ENCODE data around the gene PHF2.

PHF2 gene

DNA sequence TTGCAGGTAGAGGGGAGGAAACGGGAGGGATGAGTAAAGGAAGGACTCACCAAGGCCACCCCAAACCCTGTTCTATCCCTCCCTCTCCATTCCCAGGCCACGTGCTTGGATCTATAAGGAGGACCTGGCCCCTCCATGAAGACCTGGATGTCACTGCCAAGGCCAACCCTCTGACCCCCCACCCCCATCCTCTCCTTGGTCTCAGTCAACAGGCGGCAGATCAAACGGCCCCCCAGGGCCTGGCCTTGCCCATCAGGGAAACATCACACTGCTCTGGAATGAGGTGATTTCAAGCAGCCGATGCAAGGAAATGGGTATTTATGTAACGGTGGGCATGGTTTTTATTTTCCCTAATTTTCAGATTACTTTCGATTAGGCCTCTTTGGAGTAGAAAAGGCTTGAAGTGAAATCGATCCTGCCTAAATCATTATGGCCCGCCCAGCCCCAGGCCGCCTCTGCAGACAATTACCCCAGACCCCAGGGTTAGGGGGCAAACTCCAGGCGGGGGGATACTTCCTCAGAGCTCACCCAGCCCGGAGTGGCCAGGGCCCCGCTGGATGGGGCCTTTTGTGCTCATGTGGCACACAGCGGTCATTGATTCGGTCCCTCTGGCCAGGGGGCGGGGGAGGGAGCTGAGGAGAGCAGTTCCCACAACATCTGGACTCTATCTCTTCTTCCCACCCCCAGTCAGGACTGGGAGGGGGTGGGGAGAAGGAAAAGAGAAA, 125.3 kb downstream of the PHF2 start:
- DNase-seq (ENCODE audit: low read depth in 3 of 3) = no peak

DNA sequence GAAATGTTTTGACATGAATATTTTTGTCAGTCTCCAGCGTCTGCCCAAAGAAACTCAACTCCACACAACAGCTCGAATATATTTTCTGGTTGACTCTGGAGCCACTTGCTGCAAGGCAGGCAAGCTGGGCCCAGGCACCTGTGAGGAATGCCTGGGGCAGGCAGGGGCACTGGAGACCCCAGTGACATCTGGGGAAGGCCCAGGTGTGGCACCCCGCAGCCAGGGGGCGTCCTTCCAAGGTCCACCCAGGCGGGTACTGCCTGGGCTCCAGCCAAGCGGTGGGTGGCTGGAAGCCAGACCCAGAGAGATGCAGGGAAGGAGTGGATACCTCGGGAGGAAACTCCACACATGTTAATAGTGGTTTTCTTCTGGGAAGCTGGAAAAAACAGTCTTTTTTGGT, 125.9 kb downstream of the PHF2 start:
- DNase-seq (ENCODE audit: low read depth in 3 of 3) = no peak

DNA sequence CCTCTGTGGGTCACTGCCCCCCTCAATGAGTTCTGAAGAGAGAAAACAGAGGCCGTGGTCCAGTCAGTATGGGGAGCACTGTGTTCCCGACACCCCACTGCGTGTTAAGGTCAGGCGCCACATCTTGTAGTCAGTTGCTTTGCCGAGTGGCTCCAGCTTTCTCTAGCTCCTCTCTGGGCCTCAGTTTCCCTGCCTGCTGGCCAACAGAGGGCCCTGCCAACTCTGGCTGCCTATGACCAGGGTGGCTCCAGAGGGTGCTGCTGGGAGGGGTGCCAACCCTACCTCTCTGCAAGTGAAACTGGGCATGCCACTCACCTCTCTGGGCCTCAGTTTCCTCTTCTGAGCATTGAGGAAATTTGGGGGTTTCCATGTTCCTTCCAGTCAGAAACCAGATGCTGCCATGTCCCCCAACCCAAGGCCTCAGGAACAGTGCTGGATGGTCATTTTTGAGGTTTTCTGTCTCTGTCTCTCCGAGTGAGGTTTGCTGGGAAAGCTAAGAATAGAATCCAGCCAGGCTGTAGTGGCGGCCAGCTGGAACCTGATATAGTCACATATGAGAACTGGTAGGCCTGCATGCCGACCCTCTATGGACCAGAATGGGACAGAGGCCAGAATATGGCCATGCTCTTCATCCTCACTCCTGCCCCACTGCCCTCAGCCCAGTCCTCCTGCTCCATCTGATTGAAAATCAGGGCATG, 132.1 kb downstream of the PHF2 start:
- no peak for DNase-seq (ENCODE audit: low read depth in 3 of 3)

DNA sequence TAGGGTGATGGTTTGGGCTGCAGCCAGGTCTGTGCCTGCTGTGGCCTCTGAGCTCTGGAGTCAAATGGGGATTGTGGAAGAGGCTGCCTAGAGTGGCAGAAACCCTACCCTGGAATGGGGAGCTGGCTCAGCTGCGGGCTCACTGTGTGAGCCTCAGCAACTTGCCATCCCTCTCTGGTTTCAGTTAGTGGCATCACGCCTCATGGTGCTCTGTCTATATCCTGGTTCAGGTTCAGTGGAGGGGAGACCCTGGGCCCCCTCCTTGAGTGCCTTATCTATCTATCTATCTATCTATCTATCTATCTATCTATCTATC, 132.6 kb downstream of the PHF2 start:
- no peak for DNase-seq (ENCODE audit: low read depth in 3 of 3)

DNA sequence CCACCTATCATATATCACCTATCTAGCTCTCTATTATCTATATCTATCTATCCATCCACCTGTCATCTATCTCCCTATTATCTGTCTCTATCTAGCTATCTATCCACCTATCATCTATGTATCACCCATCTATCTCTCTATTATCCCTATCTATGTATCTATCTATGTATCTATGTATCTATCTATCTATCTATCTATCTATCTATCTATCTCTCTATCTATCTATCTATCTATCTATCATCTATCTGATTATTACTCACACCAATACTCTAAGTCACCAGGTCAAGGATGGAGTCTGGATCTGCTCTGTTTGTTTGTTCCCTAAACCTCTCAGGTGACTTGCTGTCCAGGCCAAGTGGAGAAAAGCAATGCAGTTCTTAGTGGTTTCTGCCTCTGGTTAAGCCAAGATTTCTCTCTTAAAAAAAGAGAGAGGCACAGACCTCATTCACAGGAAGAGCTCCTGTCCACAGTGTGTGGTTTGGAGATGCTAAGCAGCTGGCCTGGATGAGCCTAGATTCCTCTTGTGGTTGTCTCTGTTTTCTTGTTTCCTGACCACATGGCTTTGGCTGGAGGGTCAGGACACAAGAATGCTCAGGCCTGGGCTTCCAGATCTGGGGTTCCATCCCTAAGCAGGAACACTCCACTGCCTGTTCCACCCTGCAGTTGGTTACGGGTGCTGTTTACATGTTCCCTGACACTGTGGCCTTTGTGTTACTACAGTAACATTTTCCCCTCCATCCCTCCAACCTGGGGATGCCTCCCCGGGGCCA, 133.4 kb downstream of the PHF2 start:
- no peak for DNase-seq (ENCODE audit: low read depth in 3 of 3)

DNA sequence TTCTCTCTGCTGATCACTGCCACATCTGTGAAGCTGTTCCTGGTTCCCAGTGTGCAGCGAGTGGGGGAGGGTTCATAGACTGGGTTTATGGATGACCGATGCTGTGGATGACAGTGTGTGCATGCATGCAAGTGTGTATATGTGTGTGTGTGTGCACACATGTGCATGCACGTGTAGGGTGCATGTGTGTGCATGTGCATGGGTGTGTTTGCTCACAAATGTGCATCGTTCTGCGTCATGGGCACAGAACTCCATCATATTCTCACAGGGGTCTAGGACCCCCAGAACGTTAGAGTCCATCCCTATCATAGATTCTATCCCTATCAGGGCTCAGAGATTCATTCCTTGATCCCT, 134.0 kb downstream of the PHF2 start:
- no peak for DNase-seq (ENCODE audit: low read depth in 3 of 3)

DNA sequence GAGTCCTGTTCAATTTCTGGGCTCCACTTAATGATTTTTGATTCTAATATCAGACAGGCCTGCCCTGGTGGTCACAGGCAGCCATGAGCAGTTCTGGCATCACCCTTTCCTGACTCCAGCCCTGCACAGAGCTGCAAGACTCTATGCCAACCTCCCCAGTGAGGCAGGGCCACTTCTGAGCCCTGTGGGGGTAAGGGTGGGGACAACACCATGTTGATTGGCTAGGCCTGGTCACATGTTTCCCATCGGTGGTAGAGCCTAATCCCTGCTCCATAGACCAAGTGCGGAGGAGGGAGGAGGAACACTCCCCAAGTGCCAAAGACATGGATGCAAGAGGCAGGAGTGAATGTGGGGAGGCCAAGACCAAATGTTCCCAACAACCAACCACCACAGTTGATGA, 134.6 kb downstream of the PHF2 start:
- no peak for DNase-seq (ENCODE audit: low read depth in 3 of 3)

DNA sequence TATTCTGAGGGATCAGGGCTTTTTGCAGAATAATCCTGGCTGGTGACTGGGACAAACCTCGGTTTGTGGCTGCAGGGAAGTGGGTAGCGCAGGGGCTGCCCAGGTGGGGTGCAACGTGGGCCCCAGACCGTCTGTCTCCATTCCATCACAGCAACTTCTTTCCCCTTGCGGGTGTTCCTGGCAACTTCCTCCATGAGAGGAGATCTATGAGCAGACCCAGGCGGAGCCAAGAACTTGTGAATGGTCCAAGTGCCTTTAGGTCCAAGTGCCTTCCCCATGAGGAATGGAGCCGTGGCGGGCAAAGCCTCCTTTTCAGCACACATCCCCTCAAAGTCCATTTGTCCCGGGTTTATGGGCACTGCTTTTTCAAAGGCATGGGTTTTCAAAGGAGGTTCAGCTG, 136.5 kb downstream of the PHF2 start:
- no peak for DNase-seq (ENCODE audit: low read depth in 3 of 3)

DNA sequence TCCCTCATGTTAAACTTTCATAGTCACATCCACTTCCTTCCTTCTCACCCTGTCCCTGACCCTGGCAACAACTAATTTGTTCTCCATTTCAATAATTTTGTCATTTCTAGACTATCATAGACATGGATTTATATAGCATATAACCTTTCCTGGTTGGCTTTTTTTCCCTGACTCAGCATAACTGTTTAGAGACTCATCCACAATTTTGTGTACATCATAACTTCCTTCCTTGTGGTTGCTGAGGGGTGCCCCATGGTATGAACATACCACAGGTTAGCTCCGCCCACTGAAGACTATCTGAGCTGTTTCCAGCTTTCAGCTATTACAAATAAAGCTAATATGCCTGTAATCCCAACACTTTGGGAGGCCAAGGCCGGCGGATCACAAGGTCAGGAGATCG, 137.3 kb downstream of the PHF2 start:
- no peak for DNase-seq (ENCODE audit: low read depth in 3 of 3)

DNA sequence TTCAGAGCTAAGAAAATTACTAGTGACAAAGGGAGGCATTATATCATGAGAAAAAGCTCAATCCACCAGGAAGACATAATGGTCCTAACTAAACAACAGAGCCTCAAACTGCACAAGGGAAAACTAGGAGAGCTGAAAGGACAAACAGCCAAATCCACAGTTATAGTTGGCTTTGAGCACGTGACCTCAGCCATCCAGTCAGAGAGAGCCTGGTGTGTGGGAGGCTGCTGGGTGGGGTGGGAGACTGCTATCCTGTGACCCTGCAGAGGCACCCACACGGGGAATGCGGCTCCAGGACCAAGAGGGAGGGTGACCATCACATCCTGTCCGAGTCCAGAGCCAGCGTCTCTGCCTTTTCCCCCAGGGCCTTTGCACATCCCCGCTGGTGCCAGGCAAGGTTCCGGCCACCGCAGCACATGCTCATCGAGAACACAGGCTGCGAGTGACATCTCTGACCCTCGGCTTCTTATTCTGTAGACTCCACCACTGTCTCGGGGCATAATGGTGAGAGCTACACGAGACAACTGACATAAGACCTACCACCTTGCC, 145.1 kb downstream of the PHF2 start:
- DNase-seq (ENCODE audit: low read depth in 3 of 3) = no peak

DNA sequence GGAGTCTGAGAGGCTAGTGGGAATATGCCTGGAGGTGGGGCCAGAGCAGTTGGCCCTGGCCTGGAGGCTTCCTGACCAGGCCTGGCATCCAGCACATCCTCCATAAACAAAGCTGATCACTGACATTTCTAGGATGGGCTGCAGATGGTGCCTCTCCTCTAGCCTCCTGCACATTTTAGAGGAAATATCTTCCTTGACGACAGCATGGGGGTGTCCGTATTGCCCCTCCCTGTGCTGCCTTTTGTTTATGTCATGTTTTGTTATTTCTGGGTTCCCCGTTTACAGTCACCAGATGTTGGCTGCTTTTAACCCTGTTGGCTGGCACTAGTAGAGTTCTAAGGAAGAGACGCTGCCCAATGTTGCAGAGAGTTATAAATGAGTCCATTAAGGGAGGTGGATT, 148.5 kb downstream of the PHF2 start:
- no peak for DNase-seq (ENCODE audit: low read depth in 3 of 3)

DNA sequence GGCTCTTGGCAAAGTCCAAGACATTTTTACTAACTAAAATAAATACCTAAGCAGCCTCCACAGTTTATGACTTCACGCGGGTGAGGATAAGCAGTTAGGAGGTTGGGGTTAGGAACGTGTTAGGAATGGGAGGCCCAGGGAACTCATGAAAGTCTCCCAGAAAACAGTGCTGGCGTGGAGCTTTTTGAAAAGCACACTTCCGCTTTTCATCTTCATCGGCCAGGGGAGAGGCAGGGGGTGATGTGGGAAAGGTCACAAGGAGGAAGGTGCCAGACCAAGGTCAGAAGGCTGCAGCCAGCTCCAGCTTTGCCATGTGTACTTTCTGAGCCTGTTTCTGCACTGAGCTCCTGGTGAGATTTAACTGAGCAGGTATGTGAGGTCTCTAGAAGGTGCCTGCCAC, 149.0 kb downstream of the PHF2 start:
- DNase-seq (ENCODE audit: low read depth in 3 of 3) = no peak

DNA sequence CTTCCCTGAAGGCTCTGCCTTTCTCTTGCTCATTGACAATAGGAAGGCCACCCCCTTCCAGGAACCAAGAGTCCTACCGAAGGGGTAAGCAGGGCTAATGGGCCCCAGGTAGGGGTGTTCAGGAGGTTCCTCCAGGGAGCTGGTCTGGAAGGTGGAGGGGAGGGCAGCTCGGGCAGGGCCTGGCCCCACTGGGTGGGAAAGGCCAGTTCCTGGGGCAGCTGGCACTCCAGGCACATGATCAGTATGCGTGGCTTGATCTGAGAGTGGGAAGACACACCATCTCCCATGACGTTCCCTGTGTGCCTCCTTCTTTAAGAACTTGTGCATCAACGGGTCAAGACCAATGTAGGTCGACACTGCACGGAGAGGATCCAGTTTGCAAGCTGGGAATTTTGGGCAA, 149.8 kb downstream of the PHF2 start:
- no peak for DNase-seq (ENCODE audit: low read depth in 3 of 3)
